T-helper 22 cell (primary cell): ENCODE data around the gene LGALS9B.
"Not testable (repeated sequence)": the region's sequence is repeated elsewhere in the genome, so short reads cannot be mapped to it uniquely, and the experiment has no call there.

Source experiments
- DNase-seq: peaks from one replicate; pipeline ENCODE4 v3.0.0-alpha.2; 2020; ENCODE audit warnings: low read depth

LGALS9B gene

DNA sequence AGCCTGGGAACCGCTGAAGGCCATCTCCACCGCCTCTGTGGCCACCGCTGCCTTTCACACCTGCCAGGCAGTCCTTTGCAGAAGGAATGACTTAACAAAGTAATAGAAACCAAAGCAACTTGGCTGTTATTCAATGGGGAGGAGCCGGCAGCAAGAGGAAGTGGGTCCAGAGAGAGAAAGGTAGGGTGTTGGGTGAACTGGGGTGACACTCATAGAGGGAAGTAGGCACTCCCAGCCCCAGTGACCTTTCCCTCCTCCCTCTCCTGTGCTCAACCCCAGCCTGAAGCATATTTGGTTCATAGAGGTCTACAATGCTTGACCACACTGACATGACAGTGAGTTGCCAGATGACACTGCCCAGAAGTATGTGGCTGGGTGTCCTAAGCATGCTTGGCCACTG lies at the start of gene LGALS9B:
LGALS9B (minus strand) TSS at position 93 of the 400 bp plus-strand sequence; CDS start at position 24, 69 bp downstream.
- DNase-seq: not testable (repeated sequence)

- DNase-seq: not testable (repeated sequence)
Observed at GRCh38 chr17:20516986-20517385, 49.6 kb upstream of the LGALS9B start.

DNA sequence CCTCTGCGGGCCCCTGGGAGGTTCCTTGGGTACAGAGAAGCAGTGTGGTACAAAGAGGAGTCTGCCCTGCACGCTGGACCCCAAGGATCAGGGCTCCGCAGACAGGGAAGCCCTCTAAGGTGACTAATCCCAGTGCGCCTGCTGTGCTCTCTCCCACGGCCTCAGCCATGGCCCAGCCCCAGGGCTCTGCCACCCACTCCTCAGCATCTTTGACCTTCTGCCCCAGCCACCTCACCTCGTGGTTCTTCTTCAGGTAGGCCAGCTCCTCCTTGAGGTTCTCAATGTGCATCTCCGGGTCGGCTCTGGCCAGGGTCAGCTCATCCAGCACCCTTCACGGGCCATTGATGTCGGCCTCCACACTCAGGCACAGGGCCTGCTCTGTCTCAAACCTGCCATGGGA lies 47.8 kb upstream of the LGALS9B start:
- DNase-seq: not testable (repeated sequence)

- not testable (repeated sequence) for DNase-seq
Observed at GRCh38 chr17:20513539-20513938, 46.2 kb upstream of the LGALS9B start.

- not testable (repeated sequence) for DNase-seq
Observed at GRCh38 chr17:20512378-20512777, 45.0 kb upstream of the LGALS9B start.

- not testable (repeated sequence) for DNase-seq
Observed at GRCh38 chr17:20511778-20512177, 44.4 kb upstream of the LGALS9B start.

- DNase-seq: not testable (repeated sequence)
Observed at GRCh38 chr17:20505333-20505732, 38.0 kb upstream of the LGALS9B start.

GRCh38 chr17:20504388-20505066 lies 37.2 kb upstream of the LGALS9B start:
- DNase-seq: not testable (repeated sequence)

GRCh38 chr17:20501896-20502295 lies 34.6 kb upstream of the LGALS9B start:
- not testable (repeated sequence) for DNase-seq

- DNase-seq: not testable (repeated sequence)
Observed at GRCh38 chr17:20500346-20500745, 33.0 kb upstream of the LGALS9B start.

GRCh38 chr17:20495420-20495819 lies 28.1 kb upstream of the LGALS9B start:
- not testable (repeated sequence) for DNase-seq

DNA sequence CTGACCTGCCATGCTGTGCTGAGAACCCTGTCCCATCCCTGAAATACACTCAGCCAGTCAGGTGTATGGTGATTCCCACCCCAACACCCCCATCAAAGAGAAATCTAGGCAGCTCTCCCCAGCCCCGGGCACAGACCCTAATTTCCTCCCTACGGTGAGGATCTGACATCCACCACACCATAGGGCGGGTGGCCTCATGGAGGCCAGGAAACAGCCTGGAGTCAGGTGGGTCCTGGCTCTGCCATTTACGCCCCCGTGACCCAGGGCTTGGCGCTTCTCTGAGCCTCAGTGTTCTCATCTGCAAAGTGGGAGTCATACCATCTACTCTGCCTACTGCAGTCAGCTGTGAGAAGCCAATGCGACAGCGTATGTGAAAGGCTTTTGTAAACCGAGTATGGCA lies 27.4 kb upstream of the LGALS9B start:
- not testable (repeated sequence) for DNase-seq

GRCh38 chr17:20494147-20494546 lies 26.8 kb upstream of the LGALS9B start:
- DNase-seq: not testable (repeated sequence)

- DNase-seq: not testable (repeated sequence)
Observed at GRCh38 chr17:20492971-20493370, 25.6 kb upstream of the LGALS9B start.

- not testable (repeated sequence) for DNase-seq
Observed at GRCh38 chr17:20492099-20492498, 24.8 kb upstream of the LGALS9B start.

DNA sequence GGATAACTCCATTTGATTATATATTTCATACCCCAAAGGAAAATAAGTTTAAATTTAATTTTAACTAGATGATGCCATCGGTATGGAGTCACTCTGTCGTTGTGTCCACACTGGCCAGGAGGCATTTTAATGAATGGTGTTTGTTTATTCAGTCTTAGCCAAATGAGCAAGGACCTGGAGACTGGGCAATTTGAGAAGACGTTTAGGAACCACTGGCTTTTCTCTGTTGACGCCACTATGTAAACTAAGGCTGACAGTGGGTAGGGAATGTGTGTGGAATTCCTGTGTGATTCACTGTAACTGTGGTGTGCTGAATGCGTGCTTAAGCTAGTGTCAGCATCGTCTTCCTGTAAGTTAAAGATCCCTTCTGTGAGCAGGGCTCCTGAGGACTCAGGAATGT lies 17.6 kb upstream of the LGALS9B start:
- DNase-seq: not testable (repeated sequence)

GRCh38 chr17:20479889-20480591 lies 12.7 kb upstream of the LGALS9B start:
- DNase-seq: not testable (repeated sequence)

DNA sequence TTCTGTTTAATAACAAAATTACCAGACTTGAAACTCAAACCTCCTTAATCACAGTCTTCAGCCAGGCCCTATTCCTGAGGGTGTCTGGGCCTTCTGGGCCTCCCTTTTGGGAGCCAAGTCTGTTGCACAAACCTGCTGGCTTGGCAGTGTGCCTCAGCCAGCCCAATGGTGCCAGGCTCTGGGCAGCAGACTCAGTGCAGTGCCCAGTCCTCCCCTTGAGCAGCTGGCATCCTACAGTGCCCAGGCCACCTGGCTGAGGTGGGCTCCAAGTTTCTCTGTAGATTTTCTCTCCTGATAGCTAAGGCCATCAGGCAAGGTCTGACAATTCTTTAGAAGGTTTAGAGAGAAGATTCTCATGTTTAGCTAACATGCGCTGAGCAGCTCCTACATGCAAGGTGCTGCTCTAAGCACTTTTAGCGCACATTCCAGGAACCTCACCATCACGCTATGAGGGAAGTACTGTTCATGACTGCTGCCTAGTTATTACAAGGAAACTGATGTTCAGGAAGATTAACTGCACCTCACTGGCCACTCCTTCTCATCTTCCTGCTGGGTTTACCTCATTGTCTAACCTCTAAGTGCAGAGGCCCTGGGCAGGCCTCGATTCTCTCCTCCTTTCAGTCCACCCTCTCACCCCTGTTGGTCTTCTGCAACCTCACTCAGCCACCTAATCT lies 10.2 kb upstream of the LGALS9B start:
- DNase-seq: not testable (repeated sequence)

DNA sequence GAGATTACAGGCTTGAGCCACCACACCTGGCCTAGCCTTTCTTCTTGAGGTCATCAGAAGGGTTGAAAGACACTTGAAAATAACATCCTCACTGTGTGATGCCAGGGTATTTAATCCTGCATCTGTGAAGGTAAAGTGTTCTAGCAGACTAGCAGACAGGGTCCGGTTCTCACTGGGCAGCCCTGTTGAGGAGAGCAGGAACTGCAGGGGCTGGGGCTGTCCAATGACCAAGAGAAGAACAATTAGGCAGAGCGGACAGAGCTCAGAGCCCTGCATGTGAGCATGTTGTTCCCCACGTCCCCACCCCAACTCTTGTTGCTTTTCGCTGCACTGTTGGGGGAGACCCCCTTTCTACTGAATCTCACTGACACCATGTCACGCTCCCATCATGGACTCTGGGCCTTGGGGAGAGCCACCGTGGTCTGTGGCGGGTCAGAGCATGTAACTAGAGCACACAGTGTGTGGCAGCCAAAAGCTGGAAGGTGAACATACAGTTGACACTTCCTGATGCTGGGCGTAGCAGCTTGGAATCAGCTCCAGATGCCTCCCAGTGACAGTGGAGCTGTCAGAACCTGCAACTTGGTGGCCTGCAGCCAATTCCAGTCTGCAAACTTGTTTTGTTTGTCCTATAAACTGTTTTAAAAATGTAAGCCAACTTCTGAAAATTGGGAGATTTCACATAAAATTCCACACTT lies 7.9 kb upstream of the LGALS9B start:
- not testable (repeated sequence) for DNase-seq

DNA sequence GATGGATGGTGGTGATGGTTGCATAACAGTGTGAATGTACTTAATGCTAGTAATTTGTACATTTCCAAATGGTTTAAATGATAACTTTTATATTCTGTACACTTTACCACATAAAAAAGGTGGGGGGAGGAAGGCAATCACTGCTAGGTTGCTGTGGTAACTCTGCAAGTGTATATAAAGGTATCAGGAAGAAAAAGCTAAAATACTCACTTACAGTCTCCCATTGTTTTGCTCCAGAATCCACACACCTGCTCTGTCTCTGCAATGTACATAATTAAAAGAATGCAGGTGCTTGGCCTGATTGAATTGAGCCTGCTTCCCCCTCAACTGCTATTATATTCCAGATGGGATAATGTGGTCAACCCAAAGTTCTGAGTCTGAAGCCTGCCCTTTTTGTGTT lies 6.7 kb upstream of the LGALS9B start:
- DNase-seq: not testable (repeated sequence)

GRCh38 chr17:20469946-20470345 lies 2.6 kb upstream of the LGALS9B start:
- not testable (repeated sequence) for DNase-seq

DNA sequence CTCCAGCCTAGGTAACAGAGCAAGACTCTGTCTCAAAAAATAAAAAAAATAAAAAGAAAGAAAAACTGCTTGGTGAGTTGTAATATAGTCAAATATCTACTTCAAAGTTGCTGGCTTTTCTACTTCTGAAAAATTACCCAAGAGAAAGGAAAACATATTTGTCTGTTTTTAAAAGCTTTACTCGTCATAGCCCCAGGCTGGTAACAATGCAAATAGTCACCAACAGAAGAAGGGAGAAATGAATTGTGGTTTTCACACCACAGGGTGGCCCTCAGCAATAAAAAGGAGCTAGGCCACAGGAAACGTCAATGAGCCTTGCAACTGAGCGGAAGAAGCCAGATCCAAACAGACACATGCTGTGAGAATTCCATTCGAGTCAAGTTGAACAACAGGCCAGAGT lies 1.8 kb upstream of the LGALS9B start:
- not testable (repeated sequence) for DNase-seq
